Measurements from ENCODE around the gene HMGN1.
"Not testable (repeated sequence)": the region's sequence is repeated elsewhere in the genome, so short reads cannot be mapped to it uniquely, and the experiment has no call there.

HMGN1 gene

DNA sequence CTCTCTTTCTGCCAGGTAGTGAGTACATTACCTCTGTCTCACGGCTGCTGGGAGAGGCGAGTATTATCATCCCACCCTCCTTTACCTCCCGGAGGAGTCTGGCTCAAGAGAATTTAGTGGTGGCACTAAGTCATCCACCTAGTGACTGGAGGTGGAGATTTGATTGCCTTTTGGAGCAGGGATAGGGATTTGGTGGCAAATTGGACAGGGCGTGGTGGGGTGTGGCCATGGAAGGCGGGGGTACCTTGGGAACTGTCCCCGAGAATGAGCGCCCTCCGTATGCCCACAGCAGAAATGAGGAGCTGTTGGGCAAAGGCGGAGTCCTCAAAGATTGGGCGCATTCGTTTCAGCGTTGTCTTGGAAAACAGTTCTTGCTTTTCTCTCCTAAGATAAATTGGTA is 32.1 kb upstream of the HMGN1 start:
- Mint-ChIP-seq H3K9me3 (no peaks in the 10 kb centered on the region), H3K36me3 (peaks cover 5% of the 10 kb centered on the region), H3K4me1 (peaks cover 36% of the 10 kb centered on the region), H3K4me3 (peak overlapping the region; percentile 90), H3K27ac (peak overlapping the region; percentile 85), H3K27me3 (peaks cover 21% of the 10 kb centered on the region)
- DNase-seq, result no peak
- CTCF ChIA-PET, result no interaction called here

DNA sequence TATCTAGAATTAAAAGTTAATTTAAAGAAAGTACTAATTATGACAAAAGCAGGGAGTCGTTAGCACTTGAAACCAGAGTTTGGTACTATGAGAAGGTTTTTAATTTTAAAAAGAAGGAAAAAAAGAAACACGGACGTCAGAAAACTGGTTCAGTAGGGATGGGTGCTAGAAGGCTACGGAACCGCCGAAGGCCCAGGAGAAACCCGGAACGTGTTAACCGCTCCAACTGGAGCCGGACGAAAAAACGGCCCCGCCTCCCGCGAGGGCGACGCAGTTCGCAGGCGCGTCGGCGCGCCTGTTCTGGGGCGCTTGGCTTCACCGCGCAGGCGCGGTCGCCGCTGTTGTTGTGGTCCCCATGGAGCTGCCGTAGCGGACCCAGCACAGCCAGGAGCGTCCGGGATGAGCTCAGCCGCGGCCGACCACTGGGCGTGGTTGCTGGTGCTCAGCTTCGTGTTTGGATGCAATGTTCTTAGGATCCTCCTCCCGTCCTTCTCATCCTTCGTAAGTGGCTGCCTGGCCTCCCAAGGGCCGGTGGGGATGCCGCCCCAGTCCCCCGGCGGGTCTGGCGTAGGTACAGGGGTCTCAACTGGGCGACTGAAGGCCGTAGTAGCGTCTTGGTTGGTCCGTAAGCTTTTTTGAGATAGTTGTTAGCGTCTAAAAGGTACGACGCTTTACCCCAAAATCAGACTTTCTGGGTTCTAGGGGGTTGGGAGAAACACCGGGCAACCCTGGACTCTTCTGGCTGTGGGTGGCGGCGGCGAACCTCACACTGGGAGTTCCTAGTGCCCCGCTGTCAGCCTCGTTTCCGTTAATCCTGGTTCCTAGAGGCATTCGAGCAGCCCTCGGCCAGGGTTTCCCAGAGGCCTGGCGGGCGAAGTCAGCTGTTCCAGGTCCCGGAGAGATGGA is 31.4 kb upstream of the HMGN1 start:
- CTCF ChIA-PET, result interaction anchor here (0.6 to 1.2 kb wide), 3 partner anchors 53 to 204 kb away, joined by 3 read pairs; no protein-coding TSS in a partner anchor
- peak overlapping the region; percentile 90 for H3K4me3 Mint-ChIP-seq
- no peaks in the 10 kb centered on the region for H3K9me3 Mint-ChIP-seq
- peak overlapping the region; percentile 85 for H3K27ac Mint-ChIP-seq
- peaks cover 21% of the 10 kb centered on the region for H3K27me3 Mint-ChIP-seq
- peak; percentile 95 for DNase-seq
- peaks cover 5% of the 10 kb centered on the region for H3K36me3 Mint-ChIP-seq
- peaks cover 29% of the 10 kb centered on the region for H3K4me1 Mint-ChIP-seq

DNA sequence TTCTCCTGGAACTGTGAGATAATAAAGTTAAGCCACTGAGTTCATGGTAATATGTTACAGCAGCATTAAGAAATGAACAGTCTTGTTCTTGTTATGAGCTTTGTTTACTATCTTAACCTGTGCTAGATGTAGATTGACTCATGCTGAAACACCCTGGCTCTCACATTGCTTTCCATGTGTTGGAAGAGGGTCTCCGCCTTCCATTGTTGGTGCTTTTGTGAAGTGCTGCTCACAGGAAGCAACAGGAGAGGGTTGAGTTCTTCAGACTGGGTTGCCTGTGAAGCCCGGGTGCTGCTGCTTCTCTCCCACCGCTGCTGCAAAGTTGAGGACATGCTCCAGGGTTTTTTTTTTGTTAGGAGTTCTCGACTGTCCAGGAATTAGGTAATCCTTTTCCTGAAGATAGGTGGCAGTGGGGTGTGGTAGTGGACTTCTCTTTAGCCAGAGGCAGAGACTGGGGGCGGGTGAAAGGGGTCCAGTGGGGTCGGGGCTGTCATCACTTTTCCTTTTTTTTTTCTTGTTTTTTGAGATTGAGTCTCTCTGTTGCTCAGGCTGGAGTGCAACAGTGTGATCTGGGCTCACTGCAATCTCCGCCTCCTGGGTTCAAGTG is 28.7 kb upstream of the HMGN1 start:
- peaks cover 18% of the 10 kb centered on the region for H3K4me1 Mint-ChIP-seq
- no peak overlapping the region for H3K27ac Mint-ChIP-seq
- no peak overlapping the region for H3K4me3 Mint-ChIP-seq
- CTCF ChIA-PET, result interaction anchor here (0.6 kb wide), 1 partner anchor 14 kb away, joined by 4 read pairs; no protein-coding TSS in a partner anchor
- no peak for DNase-seq
- no peaks in the 10 kb centered on the region for H3K9me3 Mint-ChIP-seq
- H3K36me3 Mint-ChIP-seq, result peaks cover 4% of the 10 kb centered on the region
- peaks cover 27% of the 10 kb centered on the region for H3K27me3 Mint-ChIP-seq

GRCh38 chr21:39375446-39375845 is 26.6 kb upstream of the HMGN1 start:
- Mint-ChIP-seq H3K4me1 (peaks cover 3% of the 10 kb centered on the region), H3K9me3 (no peaks in the 10 kb centered on the region)

GRCh38 chr21:39374046-39374445 is 25.2 kb upstream of the HMGN1 start:
- Mint-ChIP-seq H3K4me3 (no peak overlapping the region), H3K27ac (no peak overlapping the region), H3K27me3 (peaks cover 39% of the 10 kb centered on the region), H3K36me3 (no peaks in the 10 kb centered on the region), H3K9me3 (no peaks in the 10 kb centered on the region), H3K4me1 (no peaks in the 10 kb centered on the region)
- CTCF ChIA-PET, result interaction anchor here (1.0 to 2.5 kb wide), 4 partner anchors 11 to 29 kb away, joined by 3 to 13 read pairs (median 4); no protein-coding TSS in a partner anchor
- DNase-seq, result no peak

More at GRCh38 chr21:39375446-39375845, 26.6 kb upstream of the HMGN1 start:
- DNase-seq, result no peak
- no peak overlapping the region for H3K27ac Mint-ChIP-seq
- peaks cover 36% of the 10 kb centered on the region for H3K27me3 Mint-ChIP-seq
- no peaks in the 10 kb centered on the region for H3K36me3 Mint-ChIP-seq
- H3K4me3 Mint-ChIP-seq, result no peak overlapping the region
- CTCF ChIA-PET, result interaction anchor here (1.1 to 2.5 kb wide), 2 partner anchors 12 to 66 kb away, joined by 3 to 13 read pairs; no protein-coding TSS in a partner anchor

GRCh38 chr21:39373634-39374033 is 24.7 kb upstream of the HMGN1 start:
- no peak overlapping the region for H3K4me3 Mint-ChIP-seq
- H3K27me3 Mint-ChIP-seq, result peaks cover 42% of the 10 kb centered on the region
- no peaks in the 10 kb centered on the region for H3K9me3 Mint-ChIP-seq
- no peaks in the 10 kb centered on the region for H3K36me3 Mint-ChIP-seq
- no peak for DNase-seq
- H3K4me1 Mint-ChIP-seq, result no peaks in the 10 kb centered on the region
- H3K27ac Mint-ChIP-seq, result no peak overlapping the region
- CTCF ChIA-PET, result interaction anchor here (1.0 to 2.5 kb wide), 4 partner anchors 11 to 29 kb away, joined by 3 to 13 read pairs (median 4); no protein-coding TSS in a partner anchor

- H3K27ac Mint-ChIP-seq, H3K4me3 Mint-ChIP-seq, DNase-seq, H3K4me1 Mint-ChIP-seq, H3K9me3 Mint-ChIP-seq, H3K36me3 Mint-ChIP-seq, CTCF ChIA-PET: not testable (repeated sequence)
- H3K27me3 Mint-ChIP-seq, result peaks cover 20% of the 10 kb centered on the region
Observed at GRCh38 chr21:39369896-39370288, 21.0 kb upstream of the HMGN1 start.

- CTCF ChIA-PET, result no interaction called here
- no peak overlapping the region for H3K27ac Mint-ChIP-seq
- DNase-seq, result no peak
- no peaks in the 10 kb centered on the region for H3K36me3 Mint-ChIP-seq
- no peaks in the 10 kb centered on the region for H3K9me3 Mint-ChIP-seq
- H3K4me3 Mint-ChIP-seq, result no peak overlapping the region
- peaks cover 15% of the 10 kb centered on the region for H3K27me3 Mint-ChIP-seq
- no peaks in the 10 kb centered on the region for H3K4me1 Mint-ChIP-seq
Observed at GRCh38 chr21:39367783-39368182, 18.9 kb upstream of the HMGN1 start.

- no peak overlapping the region for H3K4me3 Mint-ChIP-seq
- CTCF ChIA-PET, result no interaction called here
- H3K27me3 Mint-ChIP-seq, result peaks cover 20% of the 10 kb centered on the region
- no peak for DNase-seq
- H3K27ac Mint-ChIP-seq, result no peak overlapping the region
- no peaks in the 10 kb centered on the region for H3K36me3 Mint-ChIP-seq
- no peaks in the 10 kb centered on the region for H3K9me3 Mint-ChIP-seq
- no peaks in the 10 kb centered on the region for H3K4me1 Mint-ChIP-seq
Observed at GRCh38 chr21:39366563-39366962, 17.7 kb upstream of the HMGN1 start.

- H3K4me3 Mint-ChIP-seq, result no peak overlapping the region
- H3K27me3 Mint-ChIP-seq, result peaks cover 13% of the 10 kb centered on the region
- CTCF ChIA-PET, result no interaction called here
- no peak for DNase-seq
- no peak overlapping the region for H3K27ac Mint-ChIP-seq
- H3K4me1 Mint-ChIP-seq, result no peaks in the 10 kb centered on the region
- H3K9me3 Mint-ChIP-seq, result no peaks in the 10 kb centered on the region
- no peaks in the 10 kb centered on the region for H3K36me3 Mint-ChIP-seq
Observed at GRCh38 chr21:39364949-39365348, 16.1 kb upstream of the HMGN1 start.

GRCh38 chr21:39363607-39364555 is 15.0 kb upstream of the HMGN1 start:
- DNase-seq, result no peak
- Mint-ChIP-seq H3K27me3 (peaks cover 14% of the 10 kb centered on the region), H3K36me3 (no peaks in the 10 kb centered on the region), H3K4me3 (no peak overlapping the region), H3K27ac (no peak overlapping the region), H3K9me3 (no peaks in the 10 kb centered on the region), H3K4me1 (no peaks in the 10 kb centered on the region)
- CTCF ChIA-PET, result no interaction called here

DNA sequence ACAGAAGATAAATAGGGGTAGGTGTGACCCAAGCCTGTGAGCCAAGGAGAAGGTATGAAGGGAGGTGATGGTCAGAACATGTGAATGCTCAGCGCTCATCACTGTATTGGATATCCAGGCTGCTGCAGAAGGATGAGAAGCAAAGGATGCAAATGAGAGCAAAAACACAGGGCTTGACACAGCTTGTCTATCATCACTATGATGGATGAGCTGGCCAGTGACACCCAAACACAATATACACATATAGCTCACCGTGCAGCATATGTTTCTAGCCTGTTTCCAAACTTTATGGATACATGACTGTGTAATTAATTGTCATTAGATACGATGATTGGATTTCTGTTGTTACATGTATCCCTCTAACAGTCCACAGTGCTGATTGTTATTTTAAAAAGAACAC is 13.8 kb upstream of the HMGN1 start:
- no peak overlapping the region for H3K27ac Mint-ChIP-seq

GRCh38 chr21:39359382-39359781 is 10.5 kb upstream of the HMGN1 start:
- no peaks in the 10 kb centered on the region for H3K4me1 Mint-ChIP-seq

More for the DNA sequence above, 13.8 kb upstream of the HMGN1 start:
- Mint-ChIP-seq H3K4me3 (no peak overlapping the region), H3K9me3 (no peaks in the 10 kb centered on the region), H3K27me3 (peaks cover 12% of the 10 kb centered on the region), H3K4me1 (no peaks in the 10 kb centered on the region), H3K36me3 (no peaks in the 10 kb centered on the region)
- CTCF ChIA-PET, result no interaction called here
- DNase-seq, result no peak

DNA sequence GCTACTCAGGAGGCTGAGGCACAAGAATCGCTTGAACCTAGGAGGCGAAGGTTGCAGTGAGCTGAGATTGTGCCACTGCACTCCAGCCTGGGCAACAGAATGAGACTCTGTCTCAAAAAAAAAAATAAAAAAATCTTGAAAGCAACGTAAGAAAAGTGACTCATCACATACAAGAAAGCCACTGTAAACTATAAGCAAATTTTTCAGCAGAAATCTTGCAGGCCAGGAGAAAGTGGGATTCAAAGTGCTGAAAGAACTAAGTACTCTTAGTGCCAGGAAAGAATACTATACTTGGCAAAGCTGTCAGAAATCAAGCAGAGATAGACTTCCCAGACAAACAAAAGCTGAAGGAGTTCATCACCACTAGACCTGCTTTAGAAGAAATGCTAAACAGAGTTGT is 4.4 kb upstream of the HMGN1 start:
- H3K36me3 Mint-ChIP-seq, result no peaks in the 10 kb centered on the region
- H3K27me3 Mint-ChIP-seq, result peaks cover 25% of the 10 kb centered on the region
- DNase-seq, result no peak
- H3K9me3 Mint-ChIP-seq, result no peaks in the 10 kb centered on the region
- no peak overlapping the region for H3K27ac Mint-ChIP-seq
- CTCF ChIA-PET, result no interaction called here
- H3K4me3 Mint-ChIP-seq, result no peak overlapping the region
- H3K4me1 Mint-ChIP-seq, result peaks cover 10% of the 10 kb centered on the region

More at GRCh38 chr21:39359382-39359781, 10.5 kb upstream of the HMGN1 start:
- H3K36me3 Mint-ChIP-seq, result no peaks in the 10 kb centered on the region
- no peak overlapping the region for H3K27ac Mint-ChIP-seq
- H3K9me3 Mint-ChIP-seq, result no peaks in the 10 kb centered on the region
- H3K4me3 Mint-ChIP-seq, result no peak overlapping the region
- no peak for DNase-seq
- H3K27me3 Mint-ChIP-seq, result peaks cover 31% of the 10 kb centered on the region
- CTCF ChIA-PET, result no interaction called here

Measured in activated naive CD4-positive, alpha-beta T cell treated with anti-CD3 and anti-CD28 coated beads, Interleukin-2, amount 10 ng/mL, durations not matched to agents 7 days and 5 days (primary cell).